Activated T-cell treated with anti-CD3 and anti-CD28 coated beads, Interleukin-2, amount 50 U/mL, for 24 hours (primary cell): ENCODE results near the gene B3GNT5.

Source experiments
- DNase-seq: peaks from one replicate; pipeline ENCODE4 v3.0.0-alpha.2; 2020
- H3K27ac Mint-ChIP-seq: 2 replicates; pipeline ENCODE4 v1.8.0; 2020; ENCODE audit warnings: mild to moderate bottlenecking, mixed read lengths
- H3K27me3 Mint-ChIP-seq: 2 replicates; pipeline ENCODE4 v1.8.0; 2020; ENCODE audit warnings: mixed read lengths
- H3K36me3 Mint-ChIP-seq: 2 replicates; pipeline ENCODE4 v1.8.0; 2020; ENCODE audit warnings: low read depth, mixed read lengths
- H3K4me1 Mint-ChIP-seq: 2 replicates; pipeline ENCODE4 v1.8.0; 2020; ENCODE audit warnings: low read depth, mixed read lengths
- H3K4me3 Mint-ChIP-seq: 2 replicates; pipeline ENCODE4 v1.8.0; 2020; ENCODE audit warnings: mild to moderate bottlenecking, moderate library complexity, mixed read lengths
- H3K9me3 Mint-ChIP-seq: 2 replicates; pipeline ENCODE4 v1.8.0; 2020; ENCODE audit warnings: mixed read lengths

The B3GNT5 gene

DNA sequence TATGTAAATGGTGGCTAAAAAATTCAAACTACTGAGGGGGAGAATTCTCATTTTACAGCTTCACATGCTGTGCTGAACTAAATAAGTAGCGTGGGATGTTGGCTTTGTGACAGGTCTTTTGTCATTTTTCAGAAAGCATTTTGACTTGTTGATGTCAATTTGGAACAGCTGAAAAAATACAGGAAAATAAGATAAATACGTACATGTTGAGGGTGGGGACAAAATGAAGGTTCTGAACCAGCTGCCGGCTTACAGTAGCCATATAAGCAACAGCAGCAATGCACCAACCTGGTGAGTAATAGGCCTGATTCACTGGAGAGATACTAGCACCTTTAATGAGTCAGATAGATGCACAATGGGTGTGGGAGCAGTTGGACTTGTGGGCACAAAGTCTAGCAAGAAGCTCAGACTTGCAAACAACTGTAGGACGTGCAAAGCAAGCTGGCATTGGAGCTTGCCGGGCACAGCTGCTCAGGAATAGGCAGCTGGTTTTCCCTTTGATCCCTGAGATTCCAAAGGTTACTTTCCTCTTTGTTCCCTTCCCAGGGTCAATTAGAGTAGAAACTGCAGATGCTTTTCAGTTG is 12.9 kb downstream of the B3GNT5 start:
- Mint-ChIP-seq H3K36me3 (peaks cover 49% of the 10 kb centered on the region), H3K4me3 (no peak overlapping the region), H3K9me3 (no peaks in the 10 kb centered on the region), H3K4me1 (peaks cover 13% of the 10 kb centered on the region), H3K27ac (no peak overlapping the region), H3K27me3 (no peaks in the 10 kb centered on the region)
- DNase-seq = peak; percentile 58

DNA sequence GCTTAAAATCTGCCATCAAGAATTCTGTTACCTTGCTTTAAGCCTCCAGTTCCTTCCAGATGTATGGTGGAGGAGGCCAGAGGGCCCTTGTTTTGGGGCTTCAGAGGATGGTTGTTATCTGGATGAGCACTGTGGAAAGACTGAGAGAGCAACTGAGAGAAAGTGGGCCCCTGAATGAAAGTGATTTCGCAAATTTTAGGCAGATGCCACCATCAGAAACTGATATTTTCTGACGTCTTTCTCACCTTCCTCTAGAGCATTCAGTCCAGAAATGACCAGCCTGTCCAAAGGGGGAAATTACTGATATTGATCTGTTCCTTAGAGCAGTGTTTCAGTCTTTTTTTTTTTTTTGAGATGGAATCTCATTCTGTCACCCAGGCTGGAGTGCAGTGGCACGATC is 13.4 kb downstream of the B3GNT5 start:
- H3K4me3 Mint-ChIP-seq = no peak overlapping the region
- peaks cover 53% of the 10 kb centered on the region for H3K36me3 Mint-ChIP-seq
- no peak overlapping the region for H3K27ac Mint-ChIP-seq
- H3K9me3 Mint-ChIP-seq = no peaks in the 10 kb centered on the region
- H3K4me1 Mint-ChIP-seq = peaks cover 15% of the 10 kb centered on the region
- H3K27me3 Mint-ChIP-seq = no peaks in the 10 kb centered on the region
- no peak for DNase-seq

DNA sequence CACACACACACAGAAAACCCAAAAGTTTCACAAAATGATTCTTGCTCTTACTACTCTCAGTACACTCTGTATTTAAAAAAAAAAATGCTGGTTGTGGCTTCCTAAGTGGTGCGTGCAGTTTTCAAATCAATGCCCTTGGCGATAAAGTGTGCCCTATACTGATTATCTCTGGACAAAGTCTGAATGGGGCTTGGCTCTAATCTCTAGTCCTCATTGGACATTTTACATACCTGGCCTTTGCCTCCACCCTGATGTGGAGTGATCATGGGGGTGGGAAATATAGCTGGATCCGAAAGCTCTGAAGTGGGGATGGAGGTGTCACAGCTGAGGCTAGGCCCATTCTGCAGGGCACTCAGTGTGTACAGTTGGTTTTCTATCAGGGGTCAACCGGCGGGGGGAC is 14.1 kb downstream of the B3GNT5 start:
- Mint-ChIP-seq H3K4me3 (no peak overlapping the region), H3K36me3 (peaks cover 58% of the 10 kb centered on the region), H3K27me3 (no peaks in the 10 kb centered on the region), H3K9me3 (no peaks in the 10 kb centered on the region), H3K4me1 (peaks cover 17% of the 10 kb centered on the region), H3K27ac (no peak overlapping the region)
- no peak for DNase-seq

DNA sequence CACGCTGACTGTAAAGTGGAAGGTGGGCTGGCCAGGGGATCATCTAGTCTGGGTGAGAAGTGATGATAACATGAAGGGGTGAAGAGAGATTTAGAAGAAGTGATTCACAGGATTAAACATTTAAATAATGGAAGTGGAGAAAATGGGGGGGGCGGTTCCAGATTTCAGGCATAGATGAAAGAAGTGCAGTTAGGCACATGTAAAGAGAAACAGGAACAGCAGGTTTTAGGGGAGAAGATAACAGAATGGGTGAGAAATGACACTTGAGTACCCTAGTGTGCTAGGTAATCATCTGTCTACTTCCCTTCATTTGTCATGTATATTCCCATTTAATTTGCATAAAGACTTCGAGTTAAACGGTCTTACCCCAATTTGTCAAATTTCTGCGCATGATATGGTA is 15.3 kb downstream of the B3GNT5 start:
- H3K36me3 Mint-ChIP-seq = peaks cover 65% of the 10 kb centered on the region
- no peak for DNase-seq
- peaks cover 22% of the 10 kb centered on the region for H3K4me1 Mint-ChIP-seq
- no peak overlapping the region for H3K27ac Mint-ChIP-seq
- no peaks in the 10 kb centered on the region for H3K9me3 Mint-ChIP-seq
- H3K27me3 Mint-ChIP-seq = no peaks in the 10 kb centered on the region
- H3K4me3 Mint-ChIP-seq = peak overlapping the region; percentile 1

DNA sequence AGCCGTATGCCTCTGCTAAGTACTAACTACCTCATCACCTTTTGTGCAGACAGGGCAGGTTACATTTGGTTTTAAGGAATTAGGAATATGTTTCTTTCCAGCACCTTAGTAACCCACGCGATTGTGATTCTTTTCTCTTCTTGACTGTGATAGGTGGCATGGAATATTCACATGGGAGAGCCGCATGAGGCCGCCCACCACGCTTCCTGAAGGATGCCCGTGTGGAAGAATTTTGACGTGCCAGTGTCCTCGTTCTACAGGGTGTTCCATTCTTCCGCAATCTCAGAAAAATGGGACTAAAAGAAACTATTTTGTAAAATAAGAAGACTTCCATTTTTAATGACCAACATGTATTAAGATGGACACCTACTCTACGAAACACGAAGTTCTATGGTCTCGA is 16.3 kb downstream of the B3GNT5 start:
- Mint-ChIP-seq H3K27me3 (no peaks in the 10 kb centered on the region), H3K36me3 (peaks cover 73% of the 10 kb centered on the region), H3K4me1 (peaks cover 25% of the 10 kb centered on the region), H3K9me3 (no peaks in the 10 kb centered on the region), H3K27ac (no peak overlapping the region), H3K4me3 (no peak overlapping the region)
- DNase-seq = no peak

DNA sequence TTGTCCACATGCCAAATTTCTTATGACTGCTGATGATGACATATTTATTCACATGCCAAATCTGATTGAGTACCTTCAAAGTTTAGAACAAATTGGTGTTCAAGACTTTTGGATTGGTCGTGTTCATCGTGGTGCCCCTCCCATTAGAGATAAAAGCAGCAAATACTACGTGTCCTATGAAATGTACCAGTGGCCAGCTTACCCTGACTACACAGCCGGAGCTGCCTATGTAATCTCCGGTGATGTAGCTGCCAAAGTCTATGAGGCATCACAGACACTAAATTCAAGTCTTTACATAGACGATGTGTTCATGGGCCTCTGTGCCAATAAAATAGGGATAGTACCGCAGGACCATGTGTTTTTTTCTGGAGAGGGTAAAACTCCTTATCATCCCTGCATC is 17.3 kb downstream of the B3GNT5 start:
- peaks cover 76% of the 10 kb centered on the region for H3K36me3 Mint-ChIP-seq
- no peaks in the 10 kb centered on the region for H3K27me3 Mint-ChIP-seq
- H3K9me3 Mint-ChIP-seq = no peaks in the 10 kb centered on the region
- H3K27ac Mint-ChIP-seq = no peak overlapping the region
- H3K4me1 Mint-ChIP-seq = peaks cover 34% of the 10 kb centered on the region
- no peak overlapping the region for H3K4me3 Mint-ChIP-seq
- DNase-seq = no peak

DNA sequence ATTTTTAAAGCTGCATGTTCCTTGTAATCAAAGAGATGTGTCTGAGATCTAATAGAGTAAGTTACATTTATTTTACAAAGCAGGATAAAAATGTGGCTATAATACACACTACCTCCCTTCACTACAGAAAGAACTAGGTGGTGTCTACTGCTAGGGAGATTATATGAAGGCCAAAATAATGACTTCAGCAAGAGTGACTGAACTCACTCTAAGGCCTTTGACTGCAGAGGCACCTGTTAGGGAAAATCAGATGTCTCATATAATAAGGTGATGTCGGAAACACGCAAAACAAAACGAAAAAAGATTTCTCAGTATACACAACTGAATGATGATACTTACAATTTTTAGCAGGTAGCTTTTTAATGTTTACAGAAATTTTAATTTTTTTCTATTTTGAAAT is 19.1 kb downstream of the B3GNT5 start:
- no peak for DNase-seq
- H3K4me1 Mint-ChIP-seq = peaks cover 40% of the 10 kb centered on the region
- H3K9me3 Mint-ChIP-seq = no peaks in the 10 kb centered on the region
- no peak overlapping the region for H3K4me3 Mint-ChIP-seq
- no peak overlapping the region for H3K27ac Mint-ChIP-seq
- no peaks in the 10 kb centered on the region for H3K27me3 Mint-ChIP-seq
- H3K36me3 Mint-ChIP-seq = peaks cover 68% of the 10 kb centered on the region

DNA sequence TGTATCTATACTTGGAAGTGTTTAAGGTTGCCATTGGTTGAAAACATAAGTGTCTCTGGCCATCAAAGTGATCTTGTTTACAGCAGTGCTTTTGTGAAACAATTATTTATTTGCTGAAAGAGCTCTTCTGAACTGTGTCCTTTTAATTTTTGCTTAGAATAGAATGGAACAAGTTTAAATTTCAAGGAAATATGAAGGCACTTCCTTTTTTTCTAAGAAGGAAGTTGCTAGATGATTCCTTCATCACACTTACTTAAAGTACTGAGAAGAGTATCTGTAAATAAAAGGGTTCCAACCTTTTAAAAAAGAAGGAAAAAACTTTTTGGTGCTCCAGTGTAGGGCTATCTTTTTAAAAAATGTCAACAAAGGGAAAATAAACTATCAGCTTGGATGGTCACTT is 19.7 kb downstream of the B3GNT5 start:
- Mint-ChIP-seq H3K4me3 (no peak overlapping the region), H3K27ac (peak overlapping the region; percentile 34), H3K9me3 (no peaks in the 10 kb centered on the region), H3K36me3 (peaks cover 62% of the 10 kb centered on the region), H3K4me1 (peaks cover 40% of the 10 kb centered on the region), H3K27me3 (no peaks in the 10 kb centered on the region)
- DNase-seq = no peak

DNA sequence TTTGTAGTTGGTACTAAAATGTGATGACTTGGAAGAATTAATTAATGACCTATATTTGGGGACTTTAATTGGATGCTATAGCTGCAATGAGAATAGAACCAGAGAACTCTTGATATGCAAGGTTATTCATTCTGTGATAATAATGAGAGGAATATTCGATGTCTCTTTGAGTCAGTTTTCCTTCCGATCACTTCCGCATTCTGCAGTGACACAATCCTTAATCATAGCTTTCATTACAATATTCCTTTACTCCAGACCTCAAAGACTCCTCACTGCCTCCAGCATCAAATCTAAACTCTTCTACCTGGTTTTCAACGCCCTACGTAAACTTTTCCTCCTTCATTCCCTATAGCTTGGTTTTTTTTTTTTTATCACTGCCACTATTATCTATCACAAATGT is 21.6 kb downstream of the B3GNT5 start:
- Mint-ChIP-seq H3K4me3 (no peak overlapping the region), H3K9me3 (no peaks in the 10 kb centered on the region), H3K27me3 (no peaks in the 10 kb centered on the region), H3K4me1 (peaks cover 42% of the 10 kb centered on the region), H3K27ac (no peak overlapping the region), H3K36me3 (peaks cover 44% of the 10 kb centered on the region)
- no peak for DNase-seq

DNA sequence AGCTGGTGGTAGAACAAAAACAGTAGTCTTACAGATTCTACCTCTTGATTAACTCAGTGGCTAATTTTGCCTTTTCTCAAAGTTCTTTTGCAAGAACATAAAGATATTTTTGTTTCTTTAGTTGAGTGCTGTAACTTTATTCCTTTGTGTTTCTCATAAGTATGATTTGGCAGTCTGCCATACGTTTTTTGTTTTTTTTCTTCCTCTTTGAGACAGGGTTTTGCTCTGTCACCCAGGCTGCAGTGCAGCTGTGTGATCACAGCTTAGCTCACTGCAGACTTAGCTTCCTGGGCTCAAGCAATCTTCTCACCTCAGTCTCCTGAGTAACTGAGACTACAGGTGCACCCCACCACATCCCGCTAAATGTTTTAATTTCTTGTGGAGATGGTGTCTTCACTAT is 22.4 kb downstream of the B3GNT5 start:
- H3K4me1 Mint-ChIP-seq = peaks cover 37% of the 10 kb centered on the region
- H3K4me3 Mint-ChIP-seq = no peak overlapping the region
- H3K27me3 Mint-ChIP-seq = no peaks in the 10 kb centered on the region
- H3K27ac Mint-ChIP-seq = no peak overlapping the region
- peaks cover 36% of the 10 kb centered on the region for H3K36me3 Mint-ChIP-seq
- H3K9me3 Mint-ChIP-seq = no peaks in the 10 kb centered on the region
- no peak for DNase-seq

DNA sequence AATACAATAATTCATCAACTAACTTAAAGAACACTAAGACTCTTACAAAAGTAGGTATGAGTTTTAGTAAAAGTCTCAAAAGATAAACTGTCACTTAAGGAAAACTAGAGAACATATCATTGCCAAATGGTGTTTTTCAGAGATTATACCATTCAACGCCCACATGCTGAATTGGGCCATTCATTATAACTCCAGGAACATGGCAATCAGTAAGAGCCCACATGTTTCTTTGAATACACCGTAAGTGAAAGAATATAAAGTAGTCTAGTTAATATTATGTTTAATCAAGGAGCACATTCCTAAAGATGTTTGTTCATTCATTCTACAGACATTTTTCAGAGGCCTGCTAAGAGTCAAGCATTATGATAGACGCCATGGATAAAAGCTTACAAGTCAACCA is 22.9 kb downstream of the B3GNT5 start:
- no peaks in the 10 kb centered on the region for H3K9me3 Mint-ChIP-seq
- H3K4me3 Mint-ChIP-seq = no peak overlapping the region
- H3K27me3 Mint-ChIP-seq = no peaks in the 10 kb centered on the region
- H3K4me1 Mint-ChIP-seq = peaks cover 34% of the 10 kb centered on the region
- peaks cover 31% of the 10 kb centered on the region for H3K36me3 Mint-ChIP-seq
- no peak for DNase-seq
- no peak overlapping the region for H3K27ac Mint-ChIP-seq

DNA sequence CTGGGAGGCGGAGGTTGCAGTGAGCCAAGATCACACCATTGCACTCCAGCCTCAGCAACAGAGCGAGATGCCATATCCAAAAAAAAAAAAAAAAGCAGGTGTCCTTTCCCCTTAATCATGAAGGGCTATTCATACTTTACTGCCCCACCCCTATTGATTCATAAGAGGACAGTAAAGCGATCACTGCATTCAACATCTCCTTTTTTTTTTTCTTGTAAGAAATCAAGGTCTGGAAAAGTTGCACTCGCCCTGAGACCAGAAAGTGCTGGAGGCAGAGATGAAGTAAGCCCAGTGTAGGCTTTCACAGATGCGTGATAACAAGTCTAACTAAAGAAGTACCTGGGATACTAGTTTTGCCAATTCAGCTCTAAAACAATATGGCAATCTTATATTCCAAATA is 24.2 kb downstream of the B3GNT5 start:
- no peaks in the 10 kb centered on the region for H3K27me3 Mint-ChIP-seq
- H3K27ac Mint-ChIP-seq = no peak overlapping the region
- no peaks in the 10 kb centered on the region for H3K9me3 Mint-ChIP-seq
- H3K4me3 Mint-ChIP-seq = no peak overlapping the region
- peaks cover 29% of the 10 kb centered on the region for H3K4me1 Mint-ChIP-seq
- DNase-seq = no peak
- H3K36me3 Mint-ChIP-seq = peaks cover 17% of the 10 kb centered on the region

DNA sequence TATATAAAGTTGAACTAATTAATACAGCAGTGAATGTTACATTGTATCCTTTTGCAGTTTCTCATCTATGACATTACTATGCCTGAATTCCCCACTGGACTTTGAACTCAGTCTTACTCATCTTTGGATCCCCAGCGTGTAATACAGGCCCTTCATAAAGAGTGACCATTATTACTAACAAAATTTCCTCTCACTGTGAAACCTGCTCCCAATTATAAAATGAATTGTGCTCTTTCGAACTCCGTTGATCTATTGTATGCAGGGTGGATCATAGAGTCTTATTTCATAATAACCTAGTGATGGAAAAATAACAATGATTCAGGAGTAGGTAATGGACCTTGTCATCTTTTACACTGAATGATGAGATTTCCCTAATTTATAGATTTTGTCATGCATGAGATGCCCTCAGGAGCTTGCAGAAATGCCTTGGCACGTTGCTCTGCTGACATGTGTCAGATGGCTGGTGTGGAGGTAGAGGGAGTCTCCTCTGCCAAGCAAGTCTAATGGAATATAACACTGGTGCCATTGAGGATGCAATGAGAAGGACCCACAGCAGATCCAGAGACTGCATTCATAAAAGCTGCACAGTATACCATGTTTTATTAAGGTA is 25.5 kb downstream of the B3GNT5 start:
- H3K9me3 Mint-ChIP-seq = no peaks in the 10 kb centered on the region
- no peak overlapping the region for H3K27ac Mint-ChIP-seq
- no peaks in the 10 kb centered on the region for H3K27me3 Mint-ChIP-seq
- H3K36me3 Mint-ChIP-seq = peaks cover 10% of the 10 kb centered on the region
- H3K4me1 Mint-ChIP-seq = peaks cover 30% of the 10 kb centered on the region
- no peak overlapping the region for H3K4me3 Mint-ChIP-seq
- no peak for DNase-seq

DNA sequence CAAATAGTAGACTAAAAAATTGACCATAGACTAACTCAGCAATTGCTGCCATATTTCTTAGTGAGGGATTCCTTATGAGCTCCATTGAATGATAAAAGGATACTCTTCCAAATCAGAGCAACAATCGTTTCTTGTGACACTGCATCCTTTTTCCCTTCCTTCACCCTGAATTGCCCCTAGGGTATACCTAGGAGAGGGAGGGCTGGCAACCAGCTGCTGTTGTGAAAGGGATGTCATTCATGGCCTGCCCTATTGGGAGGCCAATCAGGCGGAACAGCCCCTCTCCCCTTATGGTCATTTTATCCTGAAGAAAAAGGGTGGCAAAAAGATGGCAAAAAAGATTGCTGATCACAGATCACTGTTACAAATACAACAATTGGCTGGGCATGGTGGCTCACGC is 26.3 kb downstream of the B3GNT5 start:
- no peak overlapping the region for H3K27ac Mint-ChIP-seq
- no peak overlapping the region for H3K4me3 Mint-ChIP-seq
- H3K36me3 Mint-ChIP-seq = peaks cover 7% of the 10 kb centered on the region
- DNase-seq = no peak
- H3K9me3 Mint-ChIP-seq = no peaks in the 10 kb centered on the region
- no peaks in the 10 kb centered on the region for H3K27me3 Mint-ChIP-seq
- peaks cover 33% of the 10 kb centered on the region for H3K4me1 Mint-ChIP-seq

DNA sequence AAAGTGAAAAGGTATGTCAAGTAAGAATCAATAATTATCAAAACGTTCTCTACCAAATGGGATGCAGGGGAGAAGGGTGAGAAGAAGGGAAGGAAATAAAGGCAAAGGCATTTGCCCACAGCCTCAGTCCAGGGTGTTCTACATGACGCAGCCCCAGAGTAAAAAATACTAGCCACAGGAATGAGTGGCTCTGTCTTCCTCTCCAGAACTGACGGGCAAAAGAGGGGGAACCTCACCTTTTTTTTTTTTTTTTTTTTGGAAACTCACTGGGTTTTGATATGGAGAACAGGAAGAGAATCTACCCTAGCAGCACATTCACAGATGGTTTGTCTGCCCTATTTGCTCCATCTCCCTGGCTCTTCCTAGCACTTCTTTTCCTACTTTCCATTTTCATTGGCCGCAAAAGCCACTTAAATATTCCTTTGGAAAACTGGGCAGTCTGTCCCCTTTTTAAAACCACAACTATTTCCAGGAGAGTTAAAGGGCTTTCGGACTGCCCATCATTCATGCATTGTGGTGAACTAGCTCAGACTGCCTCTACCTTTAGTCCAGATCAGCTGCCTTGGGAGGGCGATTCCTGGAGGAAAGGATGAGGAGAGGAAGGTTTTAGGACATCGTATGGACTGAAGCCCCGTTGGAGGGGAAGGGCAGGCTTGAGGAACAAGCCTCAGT is 28.2 kb downstream of the B3GNT5 start:
- H3K4me1 Mint-ChIP-seq = peaks cover 38% of the 10 kb centered on the region
- DNase-seq = no peak
- no peaks in the 10 kb centered on the region for H3K27me3 Mint-ChIP-seq
- peaks cover under 1% of the 10 kb centered on the region for H3K9me3 Mint-ChIP-seq
- H3K27ac Mint-ChIP-seq = no peak overlapping the region
- no peak overlapping the region for H3K4me3 Mint-ChIP-seq
- peaks cover 3% of the 10 kb centered on the region for H3K36me3 Mint-ChIP-seq
